ENCODE results near the gene TNNI2.
"Not testable (repeated sequence)": the region's sequence is repeated elsewhere in the genome, so short reads cannot be mapped to it uniquely, and the experiment has no call there.

TNNI2 gene

GRCh38 chr11:1805525-1805924 lies 33.3 kb upstream of the TNNI2 start:
- no peak for DNase-seq (ENCODE audit: low read depth, low spot score)
- no peak for TF ChIP-seq FOXP2 (optimal IDR thresholded peaks at IDR 0.05; ENCODE audit: control extremely low read depth, extremely low read length, insufficient read depth)
- TF ChIP-seq EZH2 (IDR thresholded peaks at IDR 0.05), result no peak
- TF ChIP-seq POLR2AphosphoS5 (IDR thresholded peaks at IDR 0.05; ENCODE audit: borderline replicate concordance, low read depth, low read length), result no peak
- Histone ChIP-seq H3K36me3 (ENCODE audit: insufficient read depth, low read length) (no peaks in the 10 kb centered on the region), H3K27ac (no peak overlapping the region), H3K9me3 (ENCODE audit: low read depth, low read length) (no peaks in the 10 kb centered on the region), H3K4me3 (no peak overlapping the region), H3K9ac (ENCODE audit: insufficient read length) (no peak overlapping the region)

- TF ChIP-seq EZH2 (IDR thresholded peaks at IDR 0.05) (no peak), POLR2AphosphoS5 (IDR thresholded peaks at IDR 0.05; ENCODE audit: borderline replicate concordance, low read depth, low read length) (no peak), FOXP2 (optimal IDR thresholded peaks at IDR 0.05; ENCODE audit: control extremely low read depth, extremely low read length, insufficient read depth) (no peak)
- H3K4me3 ChIP-seq, result no peak overlapping the region
- H3K9ac ChIP-seq (ENCODE audit: insufficient read length), result no peak overlapping the region
- no peaks in the 10 kb centered on the region for H3K9me3 ChIP-seq (ENCODE audit: low read depth, low read length)
- H3K36me3 ChIP-seq (ENCODE audit: insufficient read depth, low read length), result no peaks in the 10 kb centered on the region
- no peak for DNase-seq (ENCODE audit: low read depth, low spot score)
- no peak overlapping the region for H3K27ac ChIP-seq
Measured at GRCh38 chr11:1807264-1807995, 31.4 kb upstream of the TNNI2 start.

GRCh38 chr11:1810761-1811160 lies 28.0 kb upstream of the TNNI2 start:
- Histone ChIP-seq H3K9me3 (ENCODE audit: low read depth, low read length) (no peaks in the 10 kb centered on the region), H3K36me3 (ENCODE audit: insufficient read depth, low read length) (no peaks in the 10 kb centered on the region), H3K27ac (no peak overlapping the region), H3K4me3 (no peak overlapping the region), H3K9ac (ENCODE audit: insufficient read length) (no peak overlapping the region)
- no peak for TF ChIP-seq EZH2 (IDR thresholded peaks at IDR 0.05)
- no peak for TF ChIP-seq POLR2AphosphoS5 (IDR thresholded peaks at IDR 0.05; ENCODE audit: borderline replicate concordance, low read depth, low read length)
- TF ChIP-seq FOXP2 (optimal IDR thresholded peaks at IDR 0.05; ENCODE audit: control extremely low read depth, extremely low read length, insufficient read depth), result no peak
- no peak for DNase-seq (ENCODE audit: low read depth, low spot score)

GRCh38 chr11:1812274-1812673 lies 26.5 kb upstream of the TNNI2 start:
- H3K4me3 ChIP-seq, result no peak overlapping the region
- no peak overlapping the region for H3K27ac ChIP-seq
- no peaks in the 10 kb centered on the region for H3K36me3 ChIP-seq (ENCODE audit: insufficient read depth, low read length)
- no peak for TF ChIP-seq POLR2AphosphoS5 (IDR thresholded peaks at IDR 0.05; ENCODE audit: borderline replicate concordance, low read depth, low read length)
- no peak for TF ChIP-seq EZH2 (IDR thresholded peaks at IDR 0.05)
- no peak for TF ChIP-seq FOXP2 (optimal IDR thresholded peaks at IDR 0.05; ENCODE audit: control extremely low read depth, extremely low read length, insufficient read depth)
- no peak for DNase-seq (ENCODE audit: low read depth, low spot score)
- no peaks in the 10 kb centered on the region for H3K9me3 ChIP-seq (ENCODE audit: low read depth, low read length)
- H3K9ac ChIP-seq (ENCODE audit: insufficient read length), result no peak overlapping the region

- no peak for DNase-seq (ENCODE audit: low read depth, low spot score)
- no peak for TF ChIP-seq FOXP2 (optimal IDR thresholded peaks at IDR 0.05; ENCODE audit: control extremely low read depth, extremely low read length, insufficient read depth)
- TF ChIP-seq EZH2 (IDR thresholded peaks at IDR 0.05), result no peak
- no peak for TF ChIP-seq POLR2AphosphoS5 (IDR thresholded peaks at IDR 0.05; ENCODE audit: borderline replicate concordance, low read depth, low read length)
- H3K4me3 ChIP-seq, result no peak overlapping the region
- no peak overlapping the region for H3K27ac ChIP-seq
- H3K9ac ChIP-seq (ENCODE audit: insufficient read length), result no peak overlapping the region
- H3K9me3 ChIP-seq (ENCODE audit: low read depth, low read length), result no peaks in the 10 kb centered on the region
- H3K36me3 ChIP-seq (ENCODE audit: insufficient read depth, low read length), result no peaks in the 10 kb centered on the region
Measured at GRCh38 chr11:1812801-1813200, 26.0 kb upstream of the TNNI2 start.

GRCh38 chr11:1813356-1813755 lies 25.4 kb upstream of the TNNI2 start:
- not testable (repeated sequence) for H3K27ac ChIP-seq; H3K9ac ChIP-seq (ENCODE audit: insufficient read length); H3K9me3 ChIP-seq (ENCODE audit: low read depth, low read length); H3K36me3 ChIP-seq (ENCODE audit: insufficient read depth, low read length); DNase-seq (ENCODE audit: low read depth, low spot score); H3K4me3 ChIP-seq

- Histone ChIP-seq H3K4me3 (no peak overlapping the region), H3K27ac (no peak overlapping the region), H3K36me3 (ENCODE audit: insufficient read depth, low read length) (no peaks in the 10 kb centered on the region), H3K9ac (ENCODE audit: insufficient read length) (no peak overlapping the region), H3K9me3 (ENCODE audit: low read depth, low read length) (no peaks in the 10 kb centered on the region)
- TF ChIP-seq EZH2 (IDR thresholded peaks at IDR 0.05) (no peak), FOXP2 (optimal IDR thresholded peaks at IDR 0.05; ENCODE audit: control extremely low read depth, extremely low read length, insufficient read depth) (no peak)
- DNase-seq (ENCODE audit: low read depth, low spot score), result no peak
Measured at GRCh38 chr11:1814691-1815090, 24.1 kb upstream of the TNNI2 start.

- Histone ChIP-seq H3K4me3 (no peak overlapping the region), H3K27ac (no peak overlapping the region), H3K9me3 (ENCODE audit: low read depth, low read length) (no peaks in the 10 kb centered on the region), H3K36me3 (ENCODE audit: insufficient read depth, low read length) (no peaks in the 10 kb centered on the region), H3K9ac (ENCODE audit: insufficient read length) (no peak overlapping the region)
- DNase-seq (ENCODE audit: low read depth, low spot score), result no peak
- TF ChIP-seq FOXP2 (optimal IDR thresholded peaks at IDR 0.05; ENCODE audit: control extremely low read depth, extremely low read length, insufficient read depth) (no peak), EZH2 (IDR thresholded peaks at IDR 0.05) (no peak), POLR2AphosphoS5 (IDR thresholded peaks at IDR 0.05; ENCODE audit: borderline replicate concordance, low read depth, low read length) (no peak)
Measured at GRCh38 chr11:1815311-1815710, 23.5 kb upstream of the TNNI2 start.

GRCh38 chr11:1815751-1816150 lies 23.0 kb upstream of the TNNI2 start:
- H3K36me3 ChIP-seq (ENCODE audit: insufficient read depth, low read length), result no peaks in the 10 kb centered on the region
- H3K27ac ChIP-seq, result no peak overlapping the region
- no peaks in the 10 kb centered on the region for H3K9me3 ChIP-seq (ENCODE audit: low read depth, low read length)
- H3K4me3 ChIP-seq, result no peak overlapping the region
- TF ChIP-seq EZH2 (IDR thresholded peaks at IDR 0.05), result no peak
- TF ChIP-seq FOXP2 (optimal IDR thresholded peaks at IDR 0.05; ENCODE audit: control extremely low read depth, extremely low read length, insufficient read depth), result no peak
- no peak for TF ChIP-seq POLR2AphosphoS5 (IDR thresholded peaks at IDR 0.05; ENCODE audit: borderline replicate concordance, low read depth, low read length)
- no peak overlapping the region for H3K9ac ChIP-seq (ENCODE audit: insufficient read length)
- no peak for DNase-seq (ENCODE audit: low read depth, low spot score)
